Type B pancreatic cell (in vitro differentiated cells): ENCODE data around the gene HYKK. TPM values are rescaled to one million over a fixed set of nuclear protein-coding genes. Genes with fewer than 3 reads are reported as not detected.
"Not testable (repeated sequence)": the region's sequence is repeated elsewhere in the genome, so short reads cannot be mapped to it uniquely, and the experiment has no call there.

Experiments
- DNase-seq: peaks from one replicate; pipeline ENCODE4 v3.0.0; 2021; ENCODE audit warnings: mixed read lengths; ENCODE audit not compliant: unreplicated experiment; ENCODE audit errors: extremely low spot score
- H3K27ac Mint-ChIP-seq: 2 replicates; pipeline ENCODE4 v1.8.0; 2021; ENCODE audit warnings: mild to moderate bottlenecking, mixed read lengths
- H3K27me3 Mint-ChIP-seq: 2 replicates; pipeline ENCODE4 v1.8.0; 2021; ENCODE audit warnings: mixed read lengths
- H3K36me3 Mint-ChIP-seq: 2 replicates; pipeline ENCODE4 v1.8.0; 2021; ENCODE audit warnings: mixed read lengths
- H3K4me1 Mint-ChIP-seq: one replicate; pipeline ENCODE4 v1.8.0; 2021; ENCODE audit warnings: mixed read lengths; ENCODE audit not compliant: unreplicated experiment
- H3K4me3 Mint-ChIP-seq: 2 replicates; pipeline ENCODE4 v1.8.0; 2021; ENCODE audit warnings: mild to moderate bottlenecking, mixed read lengths
- H3K9me3 Mint-ChIP-seq: 2 replicates; pipeline ENCODE4 v1.8.0; 2021; ENCODE audit warnings: mixed read lengths
- CTCF ChIP-seq: fragments of 200-600 bp; sonication (generic); conservative IDR thresholded peaks from 2 replicates; pipeline ENCODE4 v1.5.0; 2021; ENCODE audit warnings: antibody characterized with exemption, mild to moderate bottlenecking
- total RNA-seq: library from RNA; stranded (reverse); gene quantifications from 2 replicates; pipeline ENCODE4 v1.2.1, GENCODE V29; 2021; ENCODE audit warnings: low replicate concordance

The HYKK gene
- total RNA-seq, 1 donor from 2014 or later, result 6.8 TPM

DNA sequence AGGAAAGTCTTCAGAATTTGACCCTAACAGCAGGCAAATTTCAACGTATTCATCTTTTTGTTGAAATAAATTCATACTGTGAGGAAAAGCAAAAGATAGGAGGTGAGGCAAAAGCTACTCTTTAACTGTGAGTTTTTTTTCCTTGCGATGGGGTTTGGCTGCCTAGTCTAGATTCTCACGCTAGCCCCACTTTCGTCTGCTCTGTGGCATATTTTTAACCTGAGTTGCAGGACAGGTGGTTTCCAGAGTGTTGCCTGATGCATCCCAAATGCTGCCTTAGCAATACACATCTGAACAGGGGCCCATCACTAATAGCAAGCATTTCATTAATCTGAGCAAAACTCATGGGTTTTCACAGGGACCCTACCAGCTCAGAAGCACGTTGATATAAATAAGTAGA, 44.5 kb downstream of the HYKK start:
- H3K4me1 Mint-ChIP-seq, result no peaks in the 10 kb centered on the region
- DNase-seq, result no peak
- TF ChIP-seq CTCF, result no peak
- peaks cover 17% of the 10 kb centered on the region for H3K36me3 Mint-ChIP-seq
- no peaks in the 10 kb centered on the region for H3K9me3 Mint-ChIP-seq
- no peak overlapping the region for H3K27ac Mint-ChIP-seq
- no peak overlapping the region for H3K4me3 Mint-ChIP-seq
- peaks cover 6% of the 10 kb centered on the region for H3K27me3 Mint-ChIP-seq

DNA sequence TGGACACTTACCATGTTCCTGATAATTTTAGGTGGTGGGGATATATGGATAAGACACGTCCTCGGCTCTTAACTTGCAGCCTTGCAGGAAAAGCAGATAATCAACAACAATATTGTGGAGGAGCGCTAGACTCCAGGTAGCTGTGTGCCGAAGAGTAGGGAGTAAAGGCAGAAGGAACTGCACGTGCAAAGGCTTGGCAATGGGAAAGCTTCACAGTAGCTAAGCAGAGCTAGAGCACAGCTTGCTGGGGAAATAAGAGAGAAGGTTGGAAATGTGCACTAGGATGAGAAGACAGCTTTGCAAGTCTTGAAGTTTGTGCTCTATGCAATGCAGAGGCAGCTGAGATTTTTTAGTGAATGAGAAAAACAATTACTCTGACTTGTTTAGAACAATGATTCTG, 45.2 kb downstream of the HYKK start:
- no peak overlapping the region for H3K4me3 Mint-ChIP-seq
- H3K27ac Mint-ChIP-seq, result no peak overlapping the region
- H3K9me3 Mint-ChIP-seq, result no peaks in the 10 kb centered on the region
- peaks cover 7% of the 10 kb centered on the region for H3K27me3 Mint-ChIP-seq
- peaks cover 14% of the 10 kb centered on the region for H3K36me3 Mint-ChIP-seq
- TF ChIP-seq CTCF, result no peak
- DNase-seq, result no peak
- no peaks in the 10 kb centered on the region for H3K4me1 Mint-ChIP-seq

- not testable (repeated sequence) for DNase-seq, H3K27ac Mint-ChIP-seq, H3K9me3 Mint-ChIP-seq, H3K4me1 Mint-ChIP-seq, H3K36me3 Mint-ChIP-seq, H3K4me3 Mint-ChIP-seq
- H3K27me3 Mint-ChIP-seq, result peaks cover 29% of the 10 kb centered on the region
Measured at GRCh38 chr15:78560201-78560600, 52.8 kb downstream of the HYKK start.

- DNase-seq, result no peak
- no peaks in the 10 kb centered on the region for H3K36me3 Mint-ChIP-seq
- H3K27me3 Mint-ChIP-seq, result peaks cover 35% of the 10 kb centered on the region
- no peaks in the 10 kb centered on the region for H3K9me3 Mint-ChIP-seq
- H3K27ac Mint-ChIP-seq, result no peak overlapping the region
- peaks cover 8% of the 10 kb centered on the region for H3K4me1 Mint-ChIP-seq
- no peak for TF ChIP-seq CTCF
- no peak overlapping the region for H3K4me3 Mint-ChIP-seq
Measured at GRCh38 chr15:78561490-78561889, 54.1 kb downstream of the HYKK start.

GRCh38 chr15:78563092-78563491, 55.7 kb downstream of the HYKK start:
- H3K4me1 Mint-ChIP-seq, result peaks cover 18% of the 10 kb centered on the region
- H3K4me3 Mint-ChIP-seq, result no peak overlapping the region
- H3K27ac Mint-ChIP-seq, result no peak overlapping the region

DNA sequence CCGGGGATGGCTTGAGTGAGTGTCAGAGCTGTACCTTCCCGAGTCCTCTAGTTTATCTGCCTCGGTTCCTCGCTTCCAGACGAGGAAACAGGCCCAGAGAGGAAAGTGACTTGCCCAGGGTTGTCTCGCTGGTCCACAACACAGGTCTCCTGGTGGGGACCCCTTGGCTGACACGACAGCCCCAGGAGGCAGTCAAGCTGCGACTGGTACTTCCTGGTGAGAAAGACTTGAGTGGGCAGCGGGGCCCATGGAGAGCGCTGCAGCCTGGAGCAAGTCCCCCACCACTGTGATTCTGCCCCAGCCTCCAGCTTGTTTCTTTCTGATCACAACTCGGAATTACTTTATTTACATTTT, 57.3 kb downstream of the HYKK start:
- no peak for TF ChIP-seq CTCF
- peaks cover 18% of the 10 kb centered on the region for H3K4me1 Mint-ChIP-seq
- no peak overlapping the region for H3K27ac Mint-ChIP-seq
- H3K27me3 Mint-ChIP-seq, result peaks cover 31% of the 10 kb centered on the region
- DNase-seq, result no peak
- no peaks in the 10 kb centered on the region for H3K36me3 Mint-ChIP-seq
- H3K9me3 Mint-ChIP-seq, result no peaks in the 10 kb centered on the region
- H3K4me3 Mint-ChIP-seq, result peak overlapping the region; percentile 98

More at GRCh38 chr15:78563092-78563491, 55.7 kb downstream of the HYKK start:
- no peak for TF ChIP-seq CTCF
- Mint-ChIP-seq H3K27me3 (peaks cover 34% of the 10 kb centered on the region), H3K36me3 (no peaks in the 10 kb centered on the region), H3K9me3 (no peaks in the 10 kb centered on the region)
- no peak for DNase-seq
